Panc1 (cell line): ENCODE results near the gene SIGLEC5.

Experiments used
- CTCF ChIP-seq: fragments of 450-650 bp; IDR thresholded peaks from 2 replicates; pipeline ENCODE4 v1.5.1; 2017; ENCODE audit warnings: mild to moderate bottlenecking
- POLR2AphosphoS5 ChIP-seq: IDR thresholded peaks from 2 replicates; pipeline ENCODE4 v1.6.1; 2012; ENCODE audit warnings: mild to moderate bottlenecking, low read depth, low read length, moderate library complexity

GRCh38 chr19:51589511-51589910 lies 40.7 kb downstream of the SIGLEC5 start:
- TF ChIP-seq POLR2AphosphoS5 (no peak), CTCF (no peak)
